HG02852 (cell line): ENCODE measurements around the gene PNMA8B.

Experiments
- ATAC-seq: cut with Tn5 transposase; IDR thresholded peaks from one replicate; pipeline ENCODE4 v1.9.1; 2021; ENCODE audit warnings: mild to moderate bottlenecking, moderate library complexity; ENCODE audit not compliant: unreplicated experiment

PNMA8B gene

GRCh38 chr19:46460055-46460454 lies 35.6 kb downstream of the PNMA8B start:
- ATAC-seq: no peak

GRCh38 chr19:46456930-46457329 lies 38.7 kb downstream of the PNMA8B start:
- no peak for ATAC-seq

GRCh38 chr19:46454244-46454643 lies 41.4 kb downstream of the PNMA8B start:
- ATAC-seq: no peak

- ATAC-seq: no peak
Observed at GRCh38 chr19:46453661-46454060, 42.0 kb downstream of the PNMA8B start.

- ATAC-seq: no peak
Observed at GRCh38 chr19:46452186-46452585, 43.5 kb downstream of the PNMA8B start.

- ATAC-seq: no peak
Observed at GRCh38 chr19:46451352-46451751, 44.3 kb downstream of the PNMA8B start.

GRCh38 chr19:46450737-46451136 lies 44.9 kb downstream of the PNMA8B start:
- no peak for ATAC-seq

- ATAC-seq: no peak
Observed at GRCh38 chr19:46449228-46449627, 46.4 kb downstream of the PNMA8B start.

GRCh38 chr19:46448601-46449000 lies 47.1 kb downstream of the PNMA8B start:
- no peak for ATAC-seq

- no peak for ATAC-seq
Observed at GRCh38 chr19:46447824-46448223, 47.8 kb downstream of the PNMA8B start.

- ATAC-seq: no peak
Observed at GRCh38 chr19:46447006-46447405, 48.7 kb downstream of the PNMA8B start.

- no peak for ATAC-seq
Observed at GRCh38 chr19:46446021-46446420, 49.6 kb downstream of the PNMA8B start.

GRCh38 chr19:46442808-46443450 lies 52.7 kb downstream of the PNMA8B start:
- ATAC-seq: no peak

- ATAC-seq: no peak
Observed at GRCh38 chr19:46441866-46442265, 53.8 kb downstream of the PNMA8B start.
